Stimulated activated CD8-positive, alpha-beta memory T cell treated with anti-CD3 and anti-CD28 coated beads, Interleukin-4, amount 100 ng/mL, for 48 hours (primary cell): ENCODE data around the gene ADD2.
"Not testable (repeated sequence)": the region's sequence is repeated elsewhere in the genome, so short reads cannot be mapped to it uniquely, and the experiment has no call there.

Source experiments
- DNase-seq: peaks from one replicate; pipeline ENCODE4 v3.0.0-alpha.2; 2020

ADD2 gene, protein sequence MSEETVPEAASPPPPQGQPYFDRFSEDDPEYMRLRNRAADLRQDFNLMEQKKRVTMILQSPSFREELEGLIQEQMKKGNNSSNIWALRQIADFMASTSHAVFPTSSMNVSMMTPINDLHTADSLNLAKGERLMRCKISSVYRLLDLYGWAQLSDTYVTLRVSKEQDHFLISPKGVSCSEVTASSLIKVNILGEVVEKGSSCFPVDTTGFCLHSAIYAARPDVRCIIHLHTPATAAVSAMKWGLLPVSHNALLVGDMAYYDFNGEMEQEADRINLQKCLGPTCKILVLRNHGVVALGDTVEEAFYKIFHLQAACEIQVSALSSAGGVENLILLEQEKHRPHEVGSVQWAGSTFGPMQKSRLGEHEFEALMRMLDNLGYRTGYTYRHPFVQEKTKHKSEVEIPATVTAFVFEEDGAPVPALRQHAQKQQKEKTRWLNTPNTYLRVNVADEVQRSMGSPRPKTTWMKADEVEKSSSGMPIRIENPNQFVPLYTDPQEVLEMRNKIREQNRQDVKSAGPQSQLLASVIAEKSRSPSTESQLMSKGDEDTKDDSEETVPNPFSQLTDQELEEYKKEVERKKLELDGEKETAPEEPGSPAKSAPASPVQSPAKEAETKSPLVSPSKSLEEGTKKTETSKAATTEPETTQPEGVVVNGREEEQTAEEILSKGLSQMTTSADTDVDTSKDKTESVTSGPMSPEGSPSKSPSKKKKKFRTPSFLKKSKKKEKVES

DNA sequence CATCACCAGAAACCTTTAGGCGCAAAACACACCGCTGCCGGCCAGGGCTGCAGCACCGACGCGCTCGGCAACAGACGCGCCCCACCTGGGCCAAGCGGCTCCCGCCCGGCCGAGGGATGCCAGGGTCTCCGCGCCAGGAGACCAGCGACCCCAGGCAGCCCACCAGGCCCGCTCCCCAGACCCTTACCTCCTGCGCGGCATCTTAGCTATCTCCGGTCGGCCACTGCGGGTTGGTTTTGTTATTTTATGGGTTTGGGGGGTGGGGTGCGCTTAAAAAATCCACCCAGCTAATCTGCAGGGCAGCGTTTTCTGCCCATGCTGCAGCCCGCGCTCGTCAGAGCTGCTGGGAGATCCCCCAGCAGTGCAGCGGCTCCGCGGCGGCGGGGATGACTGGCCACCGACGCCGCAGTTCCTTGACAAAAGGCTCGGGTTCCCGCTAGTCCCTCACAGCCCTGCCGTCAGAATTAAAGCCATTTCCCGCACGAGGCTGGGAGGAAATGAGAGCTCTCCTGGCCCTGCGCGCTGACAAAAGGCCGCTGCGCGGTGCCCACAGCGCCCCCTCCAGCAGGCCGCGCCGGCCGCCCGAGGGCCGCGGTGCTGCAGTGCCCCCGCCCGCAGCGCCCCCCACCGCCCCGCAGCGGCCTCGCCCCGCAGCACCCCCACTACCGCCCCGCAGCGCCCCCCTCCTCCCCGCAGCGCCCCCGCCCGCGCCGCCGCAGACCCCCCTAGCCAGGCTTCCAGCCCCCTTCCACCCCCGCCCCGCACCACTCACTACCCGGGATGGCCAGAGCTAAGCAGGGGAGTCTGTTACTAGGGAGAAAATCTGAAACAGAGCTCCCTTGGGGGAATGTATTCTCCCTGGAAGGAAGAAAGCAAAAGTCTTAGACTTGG lies at the start of gene ADD2:
TSS of gene ADD2 (minus strand) at position 502 of the 891 bp plus-strand sequence. CDS start 61,792 bp downstream, outside the sequence.
- peak; percentile 69 for DNase-seq

DNA sequence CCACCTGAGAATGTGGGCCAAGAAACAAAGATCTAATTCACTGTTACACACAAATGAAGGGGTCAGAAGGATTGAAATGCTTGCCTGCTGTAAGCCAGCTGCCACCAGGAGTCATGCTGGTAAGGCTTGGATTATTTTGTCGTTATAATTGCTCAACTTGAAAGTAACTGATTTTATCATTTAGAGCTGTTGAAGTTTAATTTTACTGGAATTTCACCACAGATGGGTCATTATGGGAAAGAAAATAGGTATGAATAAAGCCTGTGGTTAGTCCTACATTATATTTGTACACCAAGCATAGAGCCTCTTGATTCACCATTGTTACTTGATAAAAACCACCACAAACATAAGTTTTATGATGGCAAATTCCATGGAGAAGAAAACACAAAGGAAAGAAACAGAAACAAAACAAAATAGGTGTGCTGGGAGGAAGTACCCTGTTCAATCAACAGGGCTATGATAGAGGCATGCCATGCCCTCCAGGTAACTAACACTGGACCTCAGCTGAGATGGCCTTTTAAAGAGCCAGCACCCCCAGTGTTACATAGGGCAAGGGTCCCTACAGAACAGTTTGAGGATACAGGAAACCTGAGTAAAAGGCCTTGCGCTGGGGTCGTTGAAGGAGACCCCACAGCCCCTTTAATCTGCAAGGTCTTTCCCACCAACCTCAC lies 49.4 kb upstream of the ADD2 start:
- no peak for DNase-seq

DNA sequence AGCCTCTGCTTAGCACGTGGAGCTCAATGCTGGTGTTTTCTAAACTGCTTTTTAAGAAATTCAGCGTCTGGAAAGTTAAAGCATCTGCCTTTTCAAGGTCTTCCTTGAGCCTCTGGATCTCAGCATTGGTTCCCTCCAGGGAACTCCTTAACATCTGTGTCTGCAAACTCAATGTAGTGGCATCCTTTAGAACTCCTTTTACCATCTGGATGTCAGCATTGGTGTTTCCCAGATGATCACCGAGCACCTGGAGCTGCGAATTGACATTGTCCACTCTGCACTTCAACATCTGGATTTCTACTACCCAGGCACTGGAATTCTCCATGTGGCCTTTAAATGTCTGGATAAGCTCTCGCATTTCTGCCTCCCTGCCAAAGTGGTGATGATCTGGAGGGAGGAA lies 48.7 kb upstream of the ADD2 start:
- no peak for DNase-seq

DNA sequence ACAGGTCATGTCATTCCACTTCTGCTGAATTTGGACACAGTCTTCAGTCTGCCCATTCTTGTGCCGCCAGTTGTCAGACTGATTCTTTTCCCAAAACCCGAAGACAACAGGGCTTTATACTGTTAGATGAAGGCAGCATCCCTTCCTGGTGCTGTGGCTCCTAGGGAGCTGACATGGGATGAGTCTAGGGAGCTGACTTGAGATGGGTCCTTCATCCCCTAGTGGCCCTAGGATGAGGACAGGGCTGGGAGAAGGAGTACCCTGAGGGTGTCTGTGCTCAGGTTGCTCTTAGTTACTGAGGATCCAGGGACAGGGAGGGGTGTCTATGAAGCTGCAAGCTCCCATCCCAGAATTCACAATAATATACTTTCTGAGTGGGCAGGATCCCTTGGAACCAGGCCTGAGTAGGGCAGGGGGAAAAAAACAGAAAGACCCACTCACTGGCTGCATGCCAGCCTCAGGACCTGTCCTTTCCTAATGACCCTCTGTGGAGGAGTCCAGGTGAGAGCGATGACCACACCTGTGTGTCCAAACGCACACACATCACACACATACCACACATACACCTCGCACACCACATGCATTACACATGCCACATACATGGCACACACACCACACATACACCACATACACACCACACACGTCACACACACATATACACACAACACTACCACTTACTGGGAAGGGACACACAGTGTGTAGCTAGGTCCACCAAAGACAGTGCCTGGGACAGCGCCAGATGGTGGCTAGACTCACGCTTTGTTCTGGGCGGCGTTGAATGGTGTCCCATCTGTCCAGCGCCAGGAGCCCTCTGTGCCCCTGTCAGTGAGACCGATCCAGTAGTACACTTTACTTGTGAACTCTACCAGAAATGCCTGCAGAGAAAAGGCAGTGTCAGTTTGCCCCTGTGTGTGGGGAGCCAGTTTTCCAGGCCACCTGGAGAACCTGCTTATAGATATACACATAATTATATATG lies 41.3 kb upstream of the ADD2 start:
- DNase-seq = no peak

DNA sequence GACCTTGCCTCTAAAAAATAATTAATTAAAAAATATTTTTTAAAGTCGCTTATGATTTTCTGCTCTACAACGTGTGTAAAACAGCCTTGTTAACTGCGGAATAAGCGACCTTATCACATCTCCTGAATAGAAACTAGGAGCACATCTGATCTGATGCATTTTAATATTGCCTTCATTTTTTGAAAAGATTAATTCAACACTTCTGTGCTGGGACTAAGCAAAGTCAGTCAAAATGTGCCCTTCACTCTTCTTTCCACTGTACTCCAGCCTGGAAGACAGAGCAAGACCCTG lies 39.8 kb upstream of the ADD2 start:
- DNase-seq = no peak

DNA sequence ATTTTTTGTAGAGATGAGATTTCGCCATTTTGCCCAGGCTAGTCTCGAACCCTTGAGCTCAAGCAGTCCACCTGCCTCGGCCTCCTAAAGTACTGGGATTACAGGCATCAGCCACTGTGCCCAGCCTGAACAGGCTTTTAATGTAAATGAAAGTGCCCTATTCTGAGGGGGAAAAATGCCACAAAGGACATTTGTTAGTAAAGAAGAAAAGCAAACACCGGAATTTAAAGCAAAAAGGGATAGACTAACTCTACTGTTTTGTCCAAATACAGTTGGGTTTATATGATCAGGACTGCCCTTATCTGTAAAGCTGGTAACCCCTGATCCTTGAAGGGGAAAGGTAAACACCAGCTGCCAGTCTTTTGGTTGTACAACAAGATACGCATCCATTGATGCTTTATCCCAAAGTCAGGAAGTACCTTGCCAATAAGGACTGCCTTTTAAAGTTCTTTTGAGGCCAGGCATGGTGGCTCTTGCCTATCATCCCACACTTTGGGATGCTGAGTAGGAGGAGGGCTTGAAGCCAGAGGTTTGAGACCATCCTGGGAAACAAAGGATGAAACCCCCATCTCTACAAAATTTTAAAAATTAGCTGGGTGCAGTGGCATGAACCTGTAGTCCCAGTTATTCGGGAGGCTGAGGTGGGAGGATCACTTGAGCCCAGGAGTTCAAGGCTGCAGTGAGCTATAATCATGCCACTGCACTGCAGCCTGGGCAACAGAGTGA lies 39.3 kb upstream of the ADD2 start:
- no peak for DNase-seq

DNA sequence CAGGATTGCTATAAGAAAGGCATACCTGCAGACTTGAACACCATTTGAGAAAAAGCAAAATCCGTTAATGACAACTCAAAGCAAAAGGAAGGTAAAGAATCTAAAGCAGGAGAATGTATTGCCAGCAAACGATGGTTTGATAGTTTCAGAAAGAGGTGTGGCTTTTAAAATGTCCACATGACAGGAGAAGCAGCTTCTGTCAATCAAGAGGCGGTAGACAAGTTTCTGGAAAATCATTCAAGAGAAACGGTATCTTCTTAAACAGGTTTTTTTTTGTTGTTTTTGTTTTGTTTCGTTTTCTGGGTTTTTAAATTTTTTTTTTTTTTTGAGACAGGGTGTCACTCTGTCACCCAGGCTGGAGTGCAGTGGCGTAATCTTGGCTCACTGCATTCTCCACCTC lies 38.6 kb upstream of the ADD2 start:
- no peak for DNase-seq

DNA sequence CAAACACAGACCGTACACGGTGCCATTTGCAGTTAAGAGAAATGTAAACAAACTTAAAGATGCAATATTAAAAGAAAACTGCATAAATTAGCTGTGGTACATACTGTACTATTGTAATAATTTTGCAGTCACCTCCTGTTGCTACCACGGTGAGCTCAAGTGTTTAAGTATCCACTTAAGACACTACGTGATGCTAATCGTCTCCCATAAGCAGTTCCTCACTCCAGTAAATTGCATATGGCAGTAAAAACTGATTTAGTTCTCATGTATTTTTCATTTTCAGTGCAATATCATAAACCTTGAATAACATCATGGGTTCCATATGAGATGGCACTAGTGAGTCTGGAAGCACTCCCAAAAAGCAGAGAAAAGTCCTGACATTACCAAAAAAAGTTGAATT lies 38.0 kb upstream of the ADD2 start:
- no peak for DNase-seq

DNA sequence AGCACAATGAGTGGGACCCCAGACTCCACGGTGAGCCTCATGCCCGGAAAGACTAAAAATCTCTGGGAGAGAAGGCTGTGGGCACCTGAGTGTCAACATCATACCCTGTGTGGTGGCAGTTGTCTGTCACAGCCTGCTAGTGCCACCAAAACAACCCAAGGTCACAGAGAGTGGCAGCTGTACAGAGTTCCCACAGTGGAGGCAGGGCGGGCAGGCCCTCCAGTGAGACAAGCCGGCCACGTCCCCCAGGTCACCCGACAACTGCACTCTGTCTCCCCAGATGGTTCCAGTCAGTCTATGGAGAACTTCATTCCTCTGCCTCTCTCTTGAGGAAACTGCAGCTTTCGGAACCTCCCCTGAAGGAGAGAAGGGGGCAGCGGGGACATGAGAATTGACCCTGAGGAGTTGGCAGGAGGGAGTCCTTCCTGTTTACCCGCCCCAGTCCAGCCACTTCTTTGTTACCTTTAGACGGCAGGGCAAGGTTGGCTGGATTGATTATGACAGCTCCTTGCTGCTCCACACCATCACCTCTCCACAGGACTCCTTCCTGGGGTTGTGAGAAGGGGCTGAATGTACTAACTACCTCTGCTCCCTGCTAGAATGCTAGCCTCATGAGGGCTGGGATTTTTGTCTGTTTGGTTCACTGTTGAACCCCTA lies 33.7 kb upstream of the ADD2 start:
- no peak for DNase-seq

DNA sequence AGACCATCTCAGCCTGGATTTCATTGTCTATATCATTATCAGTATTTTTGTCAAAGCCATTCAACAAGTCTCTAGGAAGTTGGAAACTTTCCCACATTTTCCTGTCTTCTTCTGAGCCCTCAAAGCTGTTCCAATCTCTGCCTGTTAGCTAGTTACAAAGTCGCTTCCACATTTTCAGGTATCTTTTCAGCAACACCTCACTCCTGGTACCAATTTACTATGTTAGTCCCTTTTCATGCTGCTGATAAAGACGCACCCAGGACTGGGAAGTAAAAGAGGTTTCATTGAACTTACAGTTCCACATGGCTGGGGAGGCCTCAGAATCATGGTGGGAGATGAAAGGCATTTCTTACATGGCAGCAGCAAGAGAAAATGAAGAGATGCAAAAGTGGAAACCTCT lies 31.7 kb upstream of the ADD2 start:
- DNase-seq = no peak

DNA sequence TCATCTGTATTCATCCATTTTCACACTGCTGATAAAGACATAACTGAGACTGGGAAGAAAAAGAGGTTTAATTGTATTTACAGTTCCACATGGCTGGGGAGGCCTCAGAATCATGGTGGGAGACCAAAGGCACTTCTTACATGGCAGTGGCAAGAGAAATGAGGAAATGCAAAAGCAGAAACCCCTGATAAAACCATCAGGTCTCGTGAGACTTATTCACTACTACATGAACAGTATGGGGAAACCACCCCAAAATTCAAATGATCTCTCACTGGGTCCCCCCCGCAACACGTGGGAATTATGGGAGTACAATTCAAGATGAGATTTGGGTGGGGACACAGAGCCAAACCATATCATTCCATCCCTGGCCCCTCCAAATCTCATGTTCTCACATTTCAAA lies 30.0 kb upstream of the ADD2 start:
- DNase-seq = not testable (repeated sequence)

DNA sequence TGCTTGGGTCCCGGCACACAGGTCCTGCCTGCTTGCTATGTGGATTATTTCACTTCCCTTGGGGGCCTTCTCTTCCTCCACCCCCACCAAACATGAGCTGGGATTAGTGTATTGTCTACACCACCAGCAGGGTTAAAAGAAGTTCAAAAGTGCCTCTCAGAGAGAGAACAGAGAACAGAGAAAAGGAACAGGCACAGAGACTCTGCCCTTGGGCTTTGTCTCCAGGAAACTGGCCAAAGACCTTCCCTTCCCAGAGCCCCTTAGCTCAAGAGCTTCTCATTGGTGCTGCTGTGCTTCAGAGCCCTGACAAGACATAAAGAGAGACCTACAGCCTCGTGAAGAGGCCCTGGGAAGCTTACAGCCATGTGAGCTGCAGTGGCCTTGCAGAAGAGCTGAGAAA lies 29.5 kb upstream of the ADD2 start:
- DNase-seq = no peak

DNA sequence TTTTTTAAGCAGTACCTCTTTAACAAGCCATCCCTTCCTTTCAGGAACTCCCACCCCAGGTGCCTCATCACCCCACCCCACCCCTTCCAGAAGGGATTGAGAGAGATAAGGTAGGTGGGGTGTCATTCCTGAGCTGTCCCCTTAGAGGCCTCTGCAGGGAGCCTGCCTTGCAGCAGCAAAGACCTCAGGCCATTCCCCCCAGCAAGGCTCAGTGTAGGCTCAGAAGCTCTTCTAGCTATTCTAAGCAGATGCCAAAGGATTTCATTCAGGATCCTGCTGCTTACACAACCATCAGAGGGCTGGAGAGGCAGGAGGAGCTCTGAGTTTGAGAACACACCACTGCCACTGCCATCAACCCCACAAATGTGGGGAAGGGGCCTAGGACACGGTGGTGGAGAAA lies 28.3 kb upstream of the ADD2 start:
- DNase-seq = no peak

DNA sequence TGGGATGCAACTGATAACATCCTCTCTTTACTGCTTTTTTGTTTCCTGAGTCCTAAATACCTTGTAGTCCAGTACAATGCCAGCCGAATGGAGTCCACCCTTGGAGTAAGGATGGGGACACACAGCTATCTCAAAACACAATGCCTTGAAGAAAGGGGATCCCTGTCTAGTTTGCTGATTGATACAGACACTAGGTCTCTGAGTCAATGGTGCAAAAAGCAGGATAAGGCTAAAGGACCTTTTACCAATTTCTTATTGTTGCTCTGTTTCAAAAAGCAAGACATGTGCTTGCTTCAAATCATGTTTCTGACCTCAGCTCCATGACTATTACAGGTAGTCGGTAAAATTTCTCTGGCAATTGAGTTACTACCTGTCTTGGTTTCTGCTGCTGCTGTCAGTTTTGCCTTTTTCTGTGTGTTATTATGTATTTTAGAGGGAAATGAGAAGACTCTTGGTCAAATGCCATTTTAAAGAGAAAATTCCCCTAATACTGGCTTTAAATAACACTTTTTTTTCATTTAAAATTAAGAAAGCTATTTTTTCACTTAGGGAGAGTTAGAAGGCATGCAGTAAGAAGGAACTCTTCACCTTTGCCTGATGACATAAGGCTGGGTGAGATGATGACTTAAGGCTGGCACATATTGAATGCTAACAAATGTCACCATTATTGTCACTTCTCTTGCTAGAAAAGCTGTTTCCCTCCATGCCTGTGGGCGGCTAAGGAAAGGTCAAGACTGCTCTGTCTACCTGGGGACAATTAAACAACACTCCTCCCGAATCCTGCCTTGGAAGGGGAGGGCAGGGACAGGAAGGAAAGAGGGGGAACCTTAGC lies 27.4 kb upstream of the ADD2 start:
- no peak for DNase-seq

DNA sequence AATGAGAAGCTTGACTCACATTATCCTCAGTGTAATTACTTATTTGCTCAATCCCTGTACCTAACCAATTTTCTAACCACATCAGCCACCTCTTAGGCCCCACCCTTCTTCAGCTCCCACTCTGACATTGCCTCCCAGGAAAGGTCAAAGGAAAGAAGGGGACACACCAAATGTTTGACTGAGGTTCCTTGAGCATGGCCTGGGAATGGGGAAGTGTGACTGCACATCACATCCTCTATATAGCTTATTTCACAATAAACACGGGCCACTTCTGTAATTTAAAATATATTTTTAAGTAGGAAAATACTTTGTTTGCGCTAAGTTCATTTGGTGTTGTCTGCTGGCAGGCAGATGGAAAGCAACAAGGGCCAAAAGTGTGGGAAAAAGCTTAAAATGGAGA lies 25.4 kb upstream of the ADD2 start:
- DNase-seq = no peak

DNA sequence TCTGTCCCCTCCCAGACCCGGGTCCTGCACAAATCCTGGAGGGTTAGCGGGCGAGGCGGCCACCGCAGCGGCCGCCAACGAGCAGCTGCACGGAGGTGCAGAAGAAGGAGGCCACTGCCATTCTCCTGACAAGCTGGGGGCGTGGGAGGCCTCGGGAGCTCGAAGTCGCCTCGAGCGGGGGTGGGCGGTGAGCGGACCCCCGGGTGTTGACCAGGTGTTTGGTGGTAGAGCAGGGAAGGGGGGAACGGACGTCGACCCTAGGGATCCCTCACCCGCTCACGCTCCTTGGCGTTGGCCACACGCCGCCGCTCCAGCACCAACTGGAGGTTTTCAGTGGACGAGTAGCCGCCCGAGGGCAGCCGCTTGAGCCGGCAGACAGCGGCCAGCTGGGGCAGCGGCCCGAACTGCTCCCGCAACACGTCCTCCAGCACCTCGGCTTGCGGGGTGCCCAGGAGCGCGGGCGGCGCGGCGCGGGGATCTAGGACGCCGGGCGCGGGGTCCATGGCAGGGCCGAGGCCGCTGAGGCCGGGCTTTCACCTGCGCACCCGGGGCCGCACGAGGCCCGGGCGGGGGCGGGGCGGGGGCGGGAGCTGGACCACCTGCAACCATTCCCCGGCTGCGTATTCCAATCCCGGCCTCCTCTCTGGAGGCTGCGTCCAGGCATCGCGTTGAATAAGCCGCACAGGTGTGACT lies 22.3 kb upstream of the ADD2 start, which contains the start of gene FIGLA:
TSS of gene FIGLA (minus strand) at position 508 of the 693 bp plus-strand sequence. CDS start at position 503, 5 bp downstream.
- DNase-seq = no peak

DNA sequence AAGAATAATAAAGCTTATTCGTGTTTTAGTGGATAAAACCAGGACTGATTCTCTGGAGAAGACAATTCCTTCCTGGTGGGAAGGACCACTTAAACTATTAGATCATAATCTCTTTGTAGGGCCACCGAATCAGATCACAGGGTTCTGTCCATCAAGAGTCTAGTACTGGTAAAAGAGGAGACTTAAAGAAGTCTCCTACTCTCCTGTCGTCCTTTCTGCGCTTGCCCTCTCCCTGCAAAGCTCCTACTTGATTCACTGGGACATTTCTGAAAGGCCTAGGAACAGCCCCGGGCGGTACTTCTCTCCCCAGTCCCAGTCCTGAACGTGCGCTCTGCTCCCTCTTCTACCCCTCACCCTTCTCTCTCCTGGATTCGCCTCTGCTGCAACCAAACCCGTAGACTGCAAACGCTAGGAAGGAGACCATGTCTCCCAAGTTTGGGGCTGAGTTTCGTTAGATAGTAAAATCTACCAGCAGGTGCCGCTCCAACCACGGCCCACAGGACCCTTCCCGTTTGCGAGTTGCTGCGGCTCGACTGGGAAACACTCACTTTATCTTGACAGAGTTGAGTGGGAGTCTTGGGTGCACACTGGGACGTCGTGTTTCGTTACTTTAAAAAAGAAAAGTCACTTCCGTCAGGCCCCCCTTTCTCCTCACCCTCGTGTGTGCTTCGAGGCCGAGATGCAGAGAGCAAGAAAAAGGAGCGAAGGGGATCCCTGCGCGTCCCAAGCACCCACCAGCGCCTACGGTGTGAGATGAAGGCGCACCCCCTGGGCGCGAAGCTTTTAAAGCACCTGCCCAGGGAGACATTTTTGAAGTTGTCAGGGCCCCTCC lies 21.5 kb upstream of the ADD2 start:
- peak; percentile 83 for DNase-seq
